Skeletal muscle tissue (tissue), 4 donors: ENCODE measurements around the gene BNIP3. TPM values are rescaled to one million over a fixed set of nuclear protein-coding genes. Genes with fewer than 3 reads are reported as not detected.
"Not testable (repeated sequence)": the region's sequence is repeated elsewhere in the genome, so short reads cannot be mapped to it uniquely, and the experiment has no call there.

Experiments used
- H3K27ac ChIP-seq: one replicate; pipeline ENCODE4 v1.7.0; 2013; ENCODE audit warnings: mild to moderate bottlenecking, low read depth, low read length, inconsistent platforms
- H3K27me3 ChIP-seq, 3 donors: one replicate each; pipeline ENCODE4 v1.7.0; 2013; ENCODE audit warnings: low read length in 3 of 3; ENCODE audit not compliant: control insufficient read depth in 3 of 3, insufficient read depth in 3 of 3
- H3K36me3 ChIP-seq, 3 donors: one replicate each; pipeline ENCODE4 v1.7.0; 2013; ENCODE audit warnings: low read length in 3 of 3; ENCODE audit not compliant: control insufficient read depth in 3 of 3, insufficient read depth in 3 of 3
- H3K4me1 ChIP-seq, 3 donors: one replicate each; pipeline ENCODE4 v1.7.0; 2013; ENCODE audit warnings: low read length in 3 of 3, mild to moderate bottlenecking in 3 of 3; ENCODE audit not compliant: control insufficient read depth in 3 of 3, insufficient read depth in 3 of 3
- H3K4me3 ChIP-seq, 3 donors: one replicate each; pipeline ENCODE4 v1.7.0; 2013; ENCODE audit warnings: low read length in 3 of 3
- H3K9ac ChIP-seq, 3 donors: one replicate each; pipeline ENCODE4 v1.7.0; 2013; ENCODE audit warnings: low read length in 3 of 3, mild to moderate bottlenecking in 3 of 3, moderate library complexity in 2 of 3, low read depth in 1 of 3
- H3K9me3 ChIP-seq, 3 donors: one replicate each; pipeline ENCODE4 v1.7.0; 2013; ENCODE audit warnings: low read length in 3 of 3; ENCODE audit not compliant: control insufficient read depth in 3 of 3
- total RNA-seq: library from RNA; depleted of rRNA; stranded (reverse); fragments of >200 nt; gene quantifications from one replicate; pipeline ENCODE4 v1.2.3, GENCODE V29; 2014
- donor health status: Osteomylitis.

BNIP3 gene
- total RNA-seq, 1 donor from 2014 or later = 20.9 TPM

- H3K9me3 ChIP-seq = no peaks in the 10 kb centered on the region
- no peaks in the 10 kb centered on the region for H3K27me3 ChIP-seq
- peaks cover 11 to 19% (median 14%) of the 10 kb centered on the region in 3 donors for H3K4me1 ChIP-seq
- no peak overlapping the region for H3K9ac ChIP-seq
- peaks cover 18 to 28% (median 28%) of the 10 kb centered on the region in 3 donors for H3K36me3 ChIP-seq
- no peak overlapping the region for H3K4me3 ChIP-seq
- no peak overlapping the region for H3K27ac ChIP-seq
Measured at GRCh38 chr10:131960631-131961046, 21.1 kb downstream of the BNIP3 start.

- Histone ChIP-seq H3K4me1 (peaks cover 11 to 18% (median 14%) of the 10 kb centered on the region in 3 donors), H3K9me3 (no peaks in the 10 kb centered on the region), H3K27ac (no peak overlapping the region), H3K9ac (no peak overlapping the region), H3K27me3 (no peaks in the 10 kb centered on the region), H3K36me3 (peaks cover 20 to 35% (median 30%) of the 10 kb centered on the region in 3 donors), H3K4me3 (no peak overlapping the region)
Measured at GRCh38 chr10:131959841-131960240, 21.9 kb downstream of the BNIP3 start.

GRCh38 chr10:131955591-131956340, 26.0 kb downstream of the BNIP3 start:
- H3K36me3 ChIP-seq = peaks cover 30 to 50% (median 41%) of the 10 kb centered on the region in 3 donors
- no peaks in the 10 kb centered on the region for H3K27me3 ChIP-seq
- H3K9me3 ChIP-seq = no peaks in the 10 kb centered on the region
- H3K9ac ChIP-seq = no peak overlapping the region
- no peak overlapping the region for H3K27ac ChIP-seq
- no peak overlapping the region for H3K4me3 ChIP-seq
- peaks cover 0 to 4% (median 0%) of the 10 kb centered on the region in 3 donors for H3K4me1 ChIP-seq

GRCh38 chr10:131954356-131954965, 27.3 kb downstream of the BNIP3 start:
- no peak overlapping the region for H3K4me3 ChIP-seq
- no peak overlapping the region for H3K9ac ChIP-seq
- H3K9me3 ChIP-seq = no peaks in the 10 kb centered on the region
- H3K4me1 ChIP-seq = peaks cover 0 to 2% (median 0%) of the 10 kb centered on the region in 3 donors
- H3K36me3 ChIP-seq = peaks cover 28 to 60% (median 34%) of the 10 kb centered on the region in 3 donors
- no peak overlapping the region for H3K27ac ChIP-seq
- no peaks in the 10 kb centered on the region for H3K27me3 ChIP-seq

GRCh38 chr10:131949908-131950307, 31.8 kb downstream of the BNIP3 start:
- not testable (repeated sequence) for H3K9ac ChIP-seq, H3K9me3 ChIP-seq, H3K4me3 ChIP-seq, H3K27ac ChIP-seq, H3K27me3 ChIP-seq
- H3K4me1 ChIP-seq = peaks cover 0 to 14% (median 9%) of the 10 kb centered on the region in 3 donors
- peaks cover 48 to 68% (median 52%) of the 10 kb centered on the region in 3 donors for H3K36me3 ChIP-seq

- H3K4me3 ChIP-seq = no peak overlapping the region
- H3K27me3 ChIP-seq = no peaks in the 10 kb centered on the region
- peaks cover 45 to 69% (median 52%) of the 10 kb centered on the region in 3 donors for H3K36me3 ChIP-seq
- H3K9ac ChIP-seq = no peak overlapping the region
- peaks cover 0 to 14% (median 9%) of the 10 kb centered on the region in 3 donors for H3K4me1 ChIP-seq
- no peak overlapping the region for H3K27ac ChIP-seq
- H3K9me3 ChIP-seq = no peaks in the 10 kb centered on the region
Measured at GRCh38 chr10:131949041-131949862, 32.5 kb downstream of the BNIP3 start.

GRCh38 chr10:131948501-131948900, 33.2 kb downstream of the BNIP3 start:
- Histone ChIP-seq H3K36me3 (peaks cover 47 to 70% (median 49%) of the 10 kb centered on the region in 3 donors), H3K9ac (no peak overlapping the region), H3K27ac (no peak overlapping the region), H3K27me3 (no peaks in the 10 kb centered on the region), H3K4me3 (no peak overlapping the region), H3K4me1 (peaks cover 0 to 14% (median 9%) of the 10 kb centered on the region in 3 donors), H3K9me3 (no peaks in the 10 kb centered on the region)

GRCh38 chr10:131947631-131948347, 33.9 kb downstream of the BNIP3 start:
- Histone ChIP-seq H3K4me1 (peaks cover 0 to 14% (median 9%) of the 10 kb centered on the region in 3 donors), H3K36me3 (peaks cover 47 to 74% (median 51%) of the 10 kb centered on the region in 3 donors), H3K4me3 (no peak overlapping the region), H3K9me3 (no peaks in the 10 kb centered on the region), H3K27ac (no peak overlapping the region), H3K27me3 (no peaks in the 10 kb centered on the region), H3K9ac (no peak overlapping the region)

- Histone ChIP-seq H3K27me3 (no peaks in the 10 kb centered on the region), H3K4me3 (no peak overlapping the region), H3K9ac (no peak overlapping the region), H3K9me3 (no peaks in the 10 kb centered on the region), H3K36me3 (peaks cover 47 to 74% (median 54%) of the 10 kb centered on the region in 3 donors), H3K4me1 (peaks cover 0 to 14% (median 9%) of the 10 kb centered on the region in 3 donors), H3K27ac (no peak overlapping the region)
Measured at GRCh38 chr10:131946880-131947279, 34.8 kb downstream of the BNIP3 start.
